Loucy (cell line): ENCODE results near the gene PLXNB1.

Experiments used
- EZH2phosphoT487 ChIP-seq: fragments of 200-600 bp; IDR thresholded peaks from 2 replicates; pipeline ENCODE4 v1.6.1; 2018; ENCODE audit warnings: antibody characterized with exemption, mild to moderate bottlenecking, moderate library complexity, borderline replicate concordance
- TF ChIP-seq, protein P1 (sequence below): fragments of 200-600 bp; sonication (generic); conservative IDR thresholded peaks from 2 replicates; pipeline ENCODE4 v1.5.1; 2014; ENCODE audit warnings: mild to moderate bottlenecking, antibody characterized with exemption, low read length

DNA sequence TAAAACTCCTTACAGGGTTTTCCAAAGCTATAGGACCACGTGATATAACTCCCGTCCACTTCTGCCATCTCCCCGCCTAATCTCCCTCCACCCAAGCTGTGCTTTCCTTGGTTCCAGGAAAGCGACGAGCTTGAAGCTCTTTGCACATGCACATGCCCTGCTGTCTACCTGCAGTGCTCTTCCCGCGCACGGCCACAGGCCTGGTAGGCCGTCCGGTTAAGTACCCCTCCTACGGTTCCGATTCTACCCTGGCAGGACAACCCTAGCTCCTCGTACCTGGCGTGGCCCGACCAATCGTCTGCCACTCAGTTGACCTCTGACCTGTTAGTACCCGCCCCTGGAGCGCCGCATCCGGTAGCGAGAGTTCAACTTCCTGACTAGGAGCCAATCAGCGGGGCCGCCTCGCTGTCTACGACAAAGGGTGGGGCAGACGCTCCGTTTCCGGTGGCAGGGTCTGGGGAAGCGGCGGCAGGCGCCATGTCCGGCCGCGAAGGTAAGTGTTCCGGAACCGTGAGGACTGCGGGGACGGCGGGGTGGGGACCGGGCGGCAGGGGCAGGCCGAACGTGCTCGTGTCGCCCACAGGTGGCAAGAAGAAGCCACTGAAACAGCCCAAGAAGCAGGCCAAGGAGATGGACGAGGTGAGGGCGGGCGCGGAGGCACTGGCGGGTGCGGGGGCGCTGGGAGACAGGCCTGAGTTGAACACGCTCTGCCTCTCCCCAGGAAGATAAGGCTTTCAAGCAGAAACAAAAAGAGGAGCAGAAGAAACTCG is 10.1 kb upstream of the PLXNB1 start, which contains the start of the genes CCDC51 and TMA7:
- TF ChIP-seq, protein P1, sequence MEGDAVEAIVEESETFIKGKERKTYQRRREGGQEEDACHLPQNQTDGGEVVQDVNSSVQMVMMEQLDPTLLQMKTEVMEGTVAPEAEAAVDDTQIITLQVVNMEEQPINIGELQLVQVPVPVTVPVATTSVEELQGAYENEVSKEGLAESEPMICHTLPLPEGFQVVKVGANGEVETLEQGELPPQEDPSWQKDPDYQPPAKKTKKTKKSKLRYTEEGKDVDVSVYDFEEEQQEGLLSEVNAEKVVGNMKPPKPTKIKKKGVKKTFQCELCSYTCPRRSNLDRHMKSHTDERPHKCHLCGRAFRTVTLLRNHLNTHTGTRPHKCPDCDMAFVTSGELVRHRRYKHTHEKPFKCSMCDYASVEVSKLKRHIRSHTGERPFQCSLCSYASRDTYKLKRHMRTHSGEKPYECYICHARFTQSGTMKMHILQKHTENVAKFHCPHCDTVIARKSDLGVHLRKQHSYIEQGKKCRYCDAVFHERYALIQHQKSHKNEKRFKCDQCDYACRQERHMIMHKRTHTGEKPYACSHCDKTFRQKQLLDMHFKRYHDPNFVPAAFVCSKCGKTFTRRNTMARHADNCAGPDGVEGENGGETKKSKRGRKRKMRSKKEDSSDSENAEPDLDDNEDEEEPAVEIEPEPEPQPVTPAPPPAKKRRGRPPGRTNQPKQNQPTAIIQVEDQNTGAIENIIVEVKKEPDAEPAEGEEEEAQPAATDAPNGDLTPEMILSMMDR: no peak
- no peak for TF ChIP-seq EZH2phosphoT487
